K562 (cell line): ENCODE measurements around the gene SGSM2. TPM values are rescaled to one million over a fixed set of nuclear protein-coding genes. Genes with fewer than 3 reads are reported as not detected.

Source experiments
- ATAC-seq: fragments of 200-7000 bp; cut with Tn5 transposase; 3 replicates; pipeline ENCODE4 v1.9.1; 2020; ENCODE audit warnings: moderate library complexity
- BruUV-seq: library from RNA; stranded (reverse); fragments of 400-500 nt; replicated peaks from 2 replicates; lab custom pipeline; 2021; lab: Mats Ljungman, UMichigan
- CTCF ChIA-PET: fragments of 300-600 bp; formaldehyde crosslinking; extraction: SDS; loops from one replicate; lab custom pipeline; 2021; ENCODE audit warnings: low intra/inter-chr PET ratio; lab: Yijun Ruan, JAX
- POLR2A ChIA-PET: fragments of 300-600, 350-650 bp; sonication (Branson Sonifier 250); formaldehyde crosslinking; extraction: SDS; loops from one replicate; lab custom pipeline; 2021; ENCODE audit warnings: antibody characterized with exemption, inconsistent platforms; lab: Yijun Ruan, JAX
- DNase-seq, 4 experiments: peaks; one replicate each; pipeline versions ENCODE4 v3.0.0 to v3.0.0-alpha.2; 2011 to 2018; ENCODE audit warnings: low spot score in 3 of 4, mixed read lengths in 3 of 4; ENCODE audit errors: extremely low read depth in 1 of 4
- FAIRE-seq: peaks from 2 replicates; lab custom pipeline; 2011; peaks lifted over from hg19 to GRCh38; lab: Jason Lieb, UNC
- H2AFZ ChIP-seq: 2 replicates; pipeline ENCODE4 v1.6.0; 2011; ENCODE audit warnings: low read depth, low read length, control low read depth, inconsistent platforms
- H3K27ac ChIP-seq: fragments of 200-600 bp; 3 replicates; pipeline ENCODE4 v1.8.0; 2011; ENCODE audit warnings: low read depth, mild to moderate bottlenecking, control low read depth, inconsistent platforms, low read length, moderate library complexity, mixed read lengths; ENCODE audit errors: extremely low read depth
- H3K27me3 ChIP-seq, 2 experiments: fragments of 300-600 bp in 1 of 2; 2 replicates in 1 of 2; 3 replicates in 1 of 2; pipeline versions ENCODE4 v1.6.0 to v1.8.0; 2011; ENCODE audit warnings: inconsistent platforms in 2 of 2, low read length in 2 of 2, mild to moderate bottlenecking in 1 of 2, mixed read lengths in 1 of 2, moderate library complexity in 1 of 2; ENCODE audit not compliant: control insufficient read depth in 2 of 2, insufficient read depth in 2 of 2
- H3K36me3 ChIP-seq: fragments of 300-600 bp; 3 replicates; pipeline ENCODE4 v1.8.0; 2011; ENCODE audit warnings: mild to moderate bottlenecking, low read length, inconsistent platforms; ENCODE audit not compliant: control insufficient read depth, insufficient read depth
- H3K4me1 ChIP-seq, 2 experiments: fragments of 200-600 bp in 1 of 2; replicated peaks in 1 of 2; 2 replicates in 1 of 2; 3 replicates in 1 of 2; pipeline versions ENCODE4 v1.5.1 to v1.8.0; 2011; ENCODE audit warnings: inconsistent platforms in 2 of 2, low read length in 2 of 2, mild to moderate bottlenecking in 1 of 2, mixed read lengths in 1 of 2, moderate library complexity in 1 of 2; ENCODE audit not compliant: control insufficient read depth in 2 of 2, insufficient read depth in 2 of 2
- H3K4me2 ChIP-seq: 2 replicates; pipeline ENCODE4 v1.6.1; 2011; ENCODE audit warnings: low read length, control low read depth, inconsistent platforms, mixed read lengths; ENCODE audit not compliant: insufficient read depth
- H3K4me3 ChIP-seq: fragments of 200-600 bp; sonication (generic), shearing (Covaris generic); 2 replicates; pipeline ENCODE4 v1.5.1; 2016; ENCODE audit warnings: control low read depth, inconsistent platforms
- H3K79me2 ChIP-seq: fragments of 200-600 bp; 3 replicates; pipeline ENCODE4 v1.8.0; 2011; ENCODE audit warnings: low read length, inconsistent platforms; ENCODE audit not compliant: control insufficient read depth, insufficient read depth
- H3K9ac ChIP-seq, 2 experiments: 2 replicates each; pipeline versions ENCODE4 v1.6.0 to v1.6.1; 2011; ENCODE audit warnings: low read depth in 2 of 2, low read length in 2 of 2, control low read depth in 1 of 2, inconsistent platforms in 1 of 2, mild to moderate bottlenecking in 1 of 2, mixed read lengths in 1 of 2; ENCODE audit not compliant: insufficient read depth in 1 of 2
- H3K9me1 ChIP-seq: one replicate; pipeline ENCODE4 v1.6.0; 2011; ENCODE audit warnings: inconsistent platforms, mild to moderate bottlenecking, low read length, moderate library complexity; ENCODE audit not compliant: control insufficient read depth, insufficient read depth
- H3K9me3 ChIP-seq: replicated peaks from 2 replicates; pipeline ENCODE4 v1.5.1; 2011; ENCODE audit warnings: low read depth, low read length, inconsistent platforms; ENCODE audit not compliant: control insufficient read depth, insufficient read depth
- H4K20me1 ChIP-seq: replicated peaks from 2 replicates; pipeline ENCODE4 v1.6.1; 2011; ENCODE audit warnings: low read length, inconsistent platforms, mixed read lengths; ENCODE audit not compliant: control insufficient read depth, insufficient read depth
- ASH1L ChIP-seq: fragments of 450-650 bp; IDR thresholded peaks from 2 replicates; pipeline ENCODE4 v1.6.1; 2018; ENCODE audit warnings: borderline replicate concordance, mild to moderate bottlenecking, low read depth; ENCODE audit not compliant: partially characterized antibody
- ATF2 ChIP-seq: sonication (generic); formaldehyde crosslinking; IDR thresholded peaks from 2 replicates; pipeline ENCODE4 v1.8.1; 2022; ENCODE audit warnings: missing genetic modification reagents
- CBFA2T2 ChIP-seq: fragments of 450-650 bp; conservative IDR thresholded peaks from 2 replicates; pipeline ENCODE4 v1.6.1; 2017; ENCODE audit warnings: mild to moderate bottlenecking
- CEBPZ ChIP-seq: fragments of 150-350 bp; IDR thresholded peaks from 2 replicates; pipeline ENCODE4 v1.6.1; 2014; ENCODE audit warnings: low read depth, mild to moderate bottlenecking, low read length, borderline replicate concordance
- HDAC2 ChIP-seq: fragments of 450-650 bp; IDR thresholded peaks from 2 replicates; pipeline ENCODE4 v1.6.1; 2016; ENCODE audit warnings: mild to moderate bottlenecking
- IRF9 ChIP-seq: fragments of 450-650 bp; IDR thresholded peaks from 2 replicates; pipeline ENCODE4 v1.6.1; 2016; ENCODE audit warnings: missing biosample characterization, missing genetic modification characterization
- JUNB ChIP-seq: fragments of 450-650 bp; formaldehyde crosslinking; conservative IDR thresholded peaks from 2 replicates; pipeline ENCODE4 v1.4.0; 2020; ENCODE audit warnings: mild to moderate bottlenecking
- MIER1 ChIP-seq: fragments of 450-650 bp; IDR thresholded peaks from 2 replicates; pipeline ENCODE4 v1.6.1; 2016; ENCODE audit warnings: antibody characterized with exemption, mild to moderate bottlenecking, low read depth
- NCOA2 ChIP-seq, 2 experiments: fragments of 450-650 bp; IDR thresholded peaks; 2 replicates each; pipeline ENCODE4 v1.6.1; 2018; ENCODE audit warnings: mild to moderate bottlenecking in 2 of 2, moderate library complexity in 1 of 2; ENCODE audit not compliant: partially characterized antibody in 2 of 2
- TARDBP ChIP-seq: fragments of 450-650 bp; IDR thresholded peaks from 2 replicates; pipeline ENCODE4 v1.6.1; 2016
- ZNF121 ChIP-seq: sonication (generic); formaldehyde crosslinking; conservative IDR thresholded peaks from 2 replicates; pipeline ENCODE4 v1.8.0; 2022; ENCODE audit warnings: missing genetic modification reagents
- WGBS: fragments of 100-300 bp; shearing (Covaris generic); methylation state at CpG from one replicate; pipeline ENCODE4 v1.1.6; 2016; ENCODE audit warnings: low coverage, mixed read lengths; ENCODE audit not compliant: insufficient coverage; ENCODE audit errors: missing lambda C conversion rate; 5-methylcytosine and 5-hydroxymethylcytosine counted together
- in situ Hi-C: fragments of 300-500 bp; cut with MboI; formaldehyde crosslinking; loops from 4 replicates; pipeline ENCODE4 v1.15.0; 2018; ENCODE audit warnings: inconsistent platforms, mixed read lengths
- intact Hi-C: fragments of 100-400 bp; cut with micrococcal nuclease; formaldehyde crosslinking; loops from 2 replicates; pipeline ENCODE4 v1.14.2; 2022
- polyA plus RNA-seq, 8 experiments: library from polyadenylated mRNA; depleted of rRNA in 4 of 8; stranded (reverse) in 5 of 8; unstranded in 3 of 8; fragments of >200 nt; fragmentation: Nextera tagmentation in 2 of 8; fragmentation: Illumina TruSeq in 1 of 8; extraction: Ambion mirVana in 2 of 8; extraction: Trizol in 1 of 8; gene quantifications; 2 replicates each; pipeline versions ENCODE4 v1.2.1 to v1.2.3, GENCODE V29; 2011 to 2014; ENCODE audit warnings: inconsistent platforms in 1 of 8, missing spikeins in 1 of 8
- total RNA-seq, 7 experiments: library from RNA; depleted of rRNA in 6 of 7; stranded (reverse); fragments of >200 nt in 6 of 7; fragmentation: Illumina TruSeq in 2 of 7; extraction: Trizol in 2 of 7; gene quantifications; 2 replicates each; pipeline versions ENCODE4 v1.2.1 to v1.2.3, GENCODE V29; 2011 to 2021; ENCODE audit warnings: low replicate concordance in 1 of 7

Gene SGSM2
- total and polyA plus RNA-seq, 9 of the 15 experiments (the other 6 are each of a cell fraction or from before 2014, with no cell fraction given) = 0.20 to 26.3 (median 14.8) TPM

- H3K9me3 ChIP-seq = no peaks in the 10 kb centered on the region
- H3K79me2 ChIP-seq = peaks cover 25% of the 10 kb centered on the region
- FAIRE-seq (no peak), ATAC-seq (no peak), DNase-seq (no peak)
- intact Hi-C loops = no loop called here
- H3K9me1 ChIP-seq = no peaks in the 10 kb centered on the region
- ChIA-PET POLR2A (interaction anchor here (1.8 kb wide), 1 partner anchor 10 kb away, joined by 4 read pairs; no protein-coding TSS in a partner anchor), CTCF (no interaction called here)
- TF ChIP-seq ATF2 (no peak), HDAC2 (no peak), JUNB (CRISPR knock-in tag) (no peak), IRF9 (tag) (no peak), ZNF121 (CRISPR knock-in tag) (no peak), CEBPZ (no peak), NCOA2 (IDR thresholded peaks at IDR 0.05; ENCODE audit: partially characterized antibody in 2 of 2) (no peak), ASH1L (no peak), TARDBP (no peak), CBFA2T2 (no peak), MIER1 (no peak)
- BruUV-seq = no TSS peak
- in situ Hi-C loops = no loop called here
- WGBS = 80% methylated on average over 11 of the region's 21 CpGs
- H4K20me1 ChIP-seq = no peaks in the 10 kb centered on the region
- H3K4me2 ChIP-seq = no peak overlapping the region
- H3K27ac ChIP-seq = no peak overlapping the region
- H2AFZ ChIP-seq = no peak overlapping the region
- no peak overlapping the region for H3K4me3 ChIP-seq
- H3K27me3 ChIP-seq = no peaks in the 10 kb centered on the region
- H3K36me3 ChIP-seq = peaks cover 23% of the 10 kb centered on the region; the same call in 2 of the 3 replicates
- H3K9ac ChIP-seq = peak overlapping the region in 1 of 2 experiments; percentile 64; a peak in 1 of 4 replicates
- peaks cover 30 to 55% of the 10 kb centered on the region in 2 experiments for H3K4me1 ChIP-seq
These were observed 50.9 kb downstream of the SGSM2 start for GRCh38 chr17:2388020-2388682.
